PFSK-1 (cell line): ENCODE data around the gene VPS35L.

Source experiments
- SIN3A ChIP-seq: IDR thresholded peaks from 2 replicates; pipeline ENCODE4 v1.6.1; 2012; ENCODE audit warnings: mild to moderate bottlenecking, low read length, moderate library complexity, borderline replicate concordance; ENCODE audit not compliant: insufficient read depth
- TAF1 ChIP-seq: IDR thresholded peaks from 2 replicates; pipeline ENCODE4 v1.6.1; 2012; ENCODE audit warnings: low read length, control low read depth, borderline replicate concordance; ENCODE audit not compliant: insufficient read depth

GRCh38 chr16:19522397-19522732 is 33.1 kb upstream of the VPS35L start:
- TF ChIP-seq SIN3A = no peak
- no peak for TF ChIP-seq TAF1
